Hepatocyte (in vitro differentiated cells): ENCODE data around the gene AMBRA1. TPM values are rescaled to one million over a fixed set of nuclear protein-coding genes. Genes with fewer than 3 reads are reported as not detected.
"Not testable (repeated sequence)": the region's sequence is repeated elsewhere in the genome, so short reads cannot be mapped to it uniquely, and the experiment has no call there.

ENCODE experiments used
- DNase-seq: peaks from one replicate; pipeline ENCODE4 v3.0.0-alpha.2; 2016; ENCODE audit warnings: low spot score
- H2AFZ ChIP-seq: fragments of 200-600 bp; sonication (generic); 2 replicates; pipeline ENCODE4 v1.6.0; 2016; ENCODE audit warnings: antibody characterized with exemption, mild to moderate bottlenecking
- H3K27ac ChIP-seq: fragments of 200-600 bp; sonication (generic); 2 replicates; pipeline ENCODE4 v1.5.1; 2016; ENCODE audit warnings: mild to moderate bottlenecking
- H3K27me3 ChIP-seq: fragments of 200-600 bp; sonication (generic); 2 replicates; pipeline ENCODE4 v1.6.1; 2016
- H3K36me3 ChIP-seq: fragments of 200-600 bp; sonication (generic); replicated peaks from 2 replicates; pipeline ENCODE4 v1.5.1; 2016; ENCODE audit warnings: low read depth; ENCODE audit not compliant: insufficient read depth
- H3K4me1 ChIP-seq: fragments of 200-600 bp; sonication (generic); 2 replicates; pipeline ENCODE4 v1.5.1; 2016; ENCODE audit warnings: mild to moderate bottlenecking, moderate library complexity; ENCODE audit not compliant: insufficient read depth
- H3K4me2 ChIP-seq: fragments of 200-600 bp; sonication (generic); 2 replicates; pipeline ENCODE4 v1.6.0; 2016
- H3K4me3 ChIP-seq: fragments of 200-600 bp; sonication (generic); 2 replicates; pipeline ENCODE4 v1.5.1; 2016; ENCODE audit warnings: mild to moderate bottlenecking
- H3K79me2 ChIP-seq: fragments of 200-600 bp; sonication (generic); 2 replicates; pipeline ENCODE4 v1.6.0; 2017; ENCODE audit warnings: mild to moderate bottlenecking
- H3K9me2 ChIP-seq: fragments of 200-600 bp; sonication (generic); replicated peaks from 2 replicates; pipeline ENCODE4 v1.6.0; 2017; ENCODE audit warnings: mild to moderate bottlenecking; ENCODE audit not compliant: insufficient read depth
- H3K9me3 ChIP-seq: fragments of 200-600 bp; sonication (generic); 2 replicates; pipeline ENCODE4 v1.5.1; 2016; ENCODE audit warnings: low read depth, mild to moderate bottlenecking
- H4K20me1 ChIP-seq: fragments of 200-600 bp; sonication (generic); 2 replicates; pipeline ENCODE4 v1.6.0; 2016; ENCODE audit warnings: mild to moderate bottlenecking; ENCODE audit not compliant: insufficient read depth, poor library complexity, severe bottlenecking
- CTCF ChIP-seq: fragments of 200-600 bp; sonication (generic); IDR thresholded peaks from 2 replicates; pipeline ENCODE4 v1.5.1; 2016; ENCODE audit warnings: antibody characterized with exemption, mild to moderate bottlenecking; ENCODE audit not compliant: poor library complexity
- EZH2 ChIP-seq: fragments of 200-600 bp; sonication (generic); IDR thresholded peaks from 2 replicates; pipeline ENCODE4 v1.6.1; 2016; ENCODE audit warnings: antibody characterized with exemption, mild to moderate bottlenecking, borderline replicate concordance
- EZH2phosphoT487 ChIP-seq: fragments of 200-600 bp; sonication (generic); IDR thresholded peaks from one replicate; pipeline ENCODE4 v1.6.1; 2018; ENCODE audit warnings: antibody characterized with exemption, mild to moderate bottlenecking, low read depth, moderate library complexity; ENCODE audit not compliant: unreplicated experiment, severe bottlenecking
- WGBS: methylation state at CpG from one replicate; pipeline ENCODE4 v1.1.6; 2016; ENCODE audit warnings: low lambda C conversion rate; ENCODE audit errors: missing lambda C conversion rate; 5-methylcytosine and 5-hydroxymethylcytosine counted together
- polyA plus RNA-seq: library from polyadenylated mRNA; unstranded; fragments of >200 nt; fragmentation: Nextera tagmentation; extraction: Ambion mirVana; gene quantifications from 2 replicates; pipeline ENCODE4 v1.2.1, GENCODE V29; 2016
- total RNA-seq: library from RNA; depleted of rRNA; stranded (reverse); fragments of >200 nt; gene quantifications from 2 replicates; pipeline ENCODE4 v1.2.3, GENCODE V29; 2014

AMBRA1 gene
- total and polyA plus RNA-seq, 2 experiments from 2014 or later, result 7.2 to 31.2 TPM

- no peak for DNase-seq
- Histone ChIP-seq H3K4me3 (no peak overlapping the region), H3K36me3 (no peaks in the 10 kb centered on the region), H3K27ac (no peak overlapping the region), H3K79me2 (peaks cover 86% of the 10 kb centered on the region), H3K27me3 (no peaks in the 10 kb centered on the region), H3K4me2 (no peak overlapping the region), H3K4me1 (peaks cover 22% of the 10 kb centered on the region), H2AFZ (no peak overlapping the region), H3K9me3 (no peaks in the 10 kb centered on the region), H3K9me2 (no peaks in the 10 kb centered on the region), H4K20me1 (peaks cover 30% of the 10 kb centered on the region)
- 94% methylated on average over 8 of the region's 8 CpGs for WGBS
- TF ChIP-seq CTCF (no peak), EZH2 (no peak), EZH2phosphoT487 (no peak)
These were observed 72.7 kb downstream of the AMBRA1 start for GRCh38 chr11:46520971-46521745.

- Histone ChIP-seq H4K20me1 (peaks cover 26% of the 10 kb centered on the region), H3K9me2 (no peaks in the 10 kb centered on the region), H3K4me2 (no peak overlapping the region), H3K9me3 (no peaks in the 10 kb centered on the region), H3K36me3 (no peaks in the 10 kb centered on the region), H2AFZ (no peak overlapping the region), H3K27me3 (no peaks in the 10 kb centered on the region), H3K4me3 (no peak overlapping the region), H3K4me1 (peaks cover 22% of the 10 kb centered on the region), H3K27ac (no peak overlapping the region), H3K79me2 (peaks cover 84% of the 10 kb centered on the region)
- 73% methylated on average over 3 of the region's 3 CpGs for WGBS
- DNase-seq, result no peak
- TF ChIP-seq EZH2phosphoT487, result no peak
- TF ChIP-seq EZH2, result no peak
- TF ChIP-seq CTCF, result no peak
These were observed 74.5 kb downstream of the AMBRA1 start for GRCh38 chr11:46519351-46519750.

- H3K27me3 ChIP-seq, H3K9me3 ChIP-seq, H3K27ac ChIP-seq, H3K9me2 ChIP-seq, H3K4me3 ChIP-seq, H2AFZ ChIP-seq, H3K36me3 ChIP-seq, H3K4me2 ChIP-seq, DNase-seq: not testable (repeated sequence)
- Histone ChIP-seq H4K20me1 (peaks cover 26% of the 10 kb centered on the region), H3K4me1 (peaks cover 26% of the 10 kb centered on the region), H3K79me2 (peaks cover 84% of the 10 kb centered on the region)
- 94% methylated on average over 7 of the region's 7 CpGs for WGBS
These were observed 74.9 kb downstream of the AMBRA1 start for GRCh38 chr11:46518928-46519327.

GRCh38 chr11:46514370-46514769, 79.5 kb downstream of the AMBRA1 start:
- 100% methylated on average over 1 of the region's 1 CpG for WGBS
- Histone ChIP-seq H4K20me1 (peaks cover 12% of the 10 kb centered on the region), H3K27me3 (no peaks in the 10 kb centered on the region), H3K79me2 (peaks cover 72% of the 10 kb centered on the region), H3K9me2 (no peaks in the 10 kb centered on the region), H3K36me3 (no peaks in the 10 kb centered on the region), H3K4me1 (peaks cover 6% of the 10 kb centered on the region), H2AFZ (no peak overlapping the region), H3K9me3 (no peaks in the 10 kb centered on the region), H3K27ac (no peak overlapping the region), H3K4me2 (no peak overlapping the region), H3K4me3 (no peak overlapping the region)
- no peak for TF ChIP-seq CTCF
- TF ChIP-seq EZH2phosphoT487, result no peak
- TF ChIP-seq EZH2, result no peak
- DNase-seq, result no peak
